ENCODE data around the gene FAM78A.
"Not testable (repeated sequence)": the region's sequence is repeated elsewhere in the genome, so short reads cannot be mapped to it uniquely, and the experiment has no call there.

The FAM78A gene

DNA sequence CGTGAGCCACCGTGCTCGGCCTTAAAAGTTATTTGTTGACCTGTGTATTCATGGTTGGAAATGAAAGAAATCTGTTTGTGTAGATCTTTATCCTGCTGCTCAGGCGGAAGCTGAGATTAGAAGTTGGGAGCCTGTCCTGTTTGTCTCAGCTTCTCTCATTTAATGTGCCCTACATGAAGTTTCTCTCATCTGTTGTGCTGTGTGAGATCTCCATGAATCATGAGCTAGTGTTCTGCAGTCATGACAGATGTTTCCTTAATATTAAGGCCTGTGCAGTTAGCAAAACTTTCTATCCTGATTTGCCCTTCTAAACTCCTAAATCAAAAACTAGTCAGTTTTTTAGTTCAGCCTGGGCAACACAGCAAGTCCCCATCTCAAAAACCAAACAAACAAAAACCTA lies 59.5 kb downstream of the FAM78A start:
- H3K4me3 ChIP-seq (ENCODE audit: low read depth, low read length): no peak overlapping the region
- TF ChIP-seq, protein P1, sequence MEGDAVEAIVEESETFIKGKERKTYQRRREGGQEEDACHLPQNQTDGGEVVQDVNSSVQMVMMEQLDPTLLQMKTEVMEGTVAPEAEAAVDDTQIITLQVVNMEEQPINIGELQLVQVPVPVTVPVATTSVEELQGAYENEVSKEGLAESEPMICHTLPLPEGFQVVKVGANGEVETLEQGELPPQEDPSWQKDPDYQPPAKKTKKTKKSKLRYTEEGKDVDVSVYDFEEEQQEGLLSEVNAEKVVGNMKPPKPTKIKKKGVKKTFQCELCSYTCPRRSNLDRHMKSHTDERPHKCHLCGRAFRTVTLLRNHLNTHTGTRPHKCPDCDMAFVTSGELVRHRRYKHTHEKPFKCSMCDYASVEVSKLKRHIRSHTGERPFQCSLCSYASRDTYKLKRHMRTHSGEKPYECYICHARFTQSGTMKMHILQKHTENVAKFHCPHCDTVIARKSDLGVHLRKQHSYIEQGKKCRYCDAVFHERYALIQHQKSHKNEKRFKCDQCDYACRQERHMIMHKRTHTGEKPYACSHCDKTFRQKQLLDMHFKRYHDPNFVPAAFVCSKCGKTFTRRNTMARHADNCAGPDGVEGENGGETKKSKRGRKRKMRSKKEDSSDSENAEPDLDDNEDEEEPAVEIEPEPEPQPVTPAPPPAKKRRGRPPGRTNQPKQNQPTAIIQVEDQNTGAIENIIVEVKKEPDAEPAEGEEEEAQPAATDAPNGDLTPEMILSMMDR (IDR thresholded peaks at IDR 0.05; ENCODE audit: low read depth, low read length): no peak
- DNase-seq (ENCODE audit: low read depth, low spot score): no peak
- in situ Hi-C loops (cut with HindIII; ENCODE audit: low sequenced_read_pairs): no loop called here

DNA sequence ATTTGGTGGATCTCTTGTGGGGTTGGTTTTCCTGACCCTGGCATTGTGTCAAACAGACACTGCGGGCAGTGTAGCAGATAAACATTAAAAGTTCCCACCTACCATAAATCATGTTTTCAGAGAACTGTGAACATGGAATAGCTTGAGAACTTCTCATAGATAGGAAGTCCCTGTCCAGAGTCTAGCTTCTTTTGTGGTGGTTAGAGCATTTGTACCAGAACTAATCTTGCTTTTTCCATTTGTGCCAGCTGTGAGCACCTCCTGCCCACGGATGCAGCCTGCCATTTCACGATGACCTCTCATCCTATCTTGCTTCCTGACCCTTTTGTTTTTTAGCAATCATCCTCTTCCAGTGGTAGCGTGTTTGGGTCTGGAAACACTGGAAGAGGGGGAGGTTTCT lies 61.4 kb downstream of the FAM78A start:
- DNase-seq (ENCODE audit: low read depth, low spot score): no peak
- in situ Hi-C loops (cut with HindIII; ENCODE audit: low sequenced_read_pairs): no loop called here
- TF ChIP-seq, protein P1 (IDR thresholded peaks at IDR 0.05; ENCODE audit: low read depth, low read length): no peak
- no peak overlapping the region for H3K4me3 ChIP-seq (ENCODE audit: low read depth, low read length)

DNA sequence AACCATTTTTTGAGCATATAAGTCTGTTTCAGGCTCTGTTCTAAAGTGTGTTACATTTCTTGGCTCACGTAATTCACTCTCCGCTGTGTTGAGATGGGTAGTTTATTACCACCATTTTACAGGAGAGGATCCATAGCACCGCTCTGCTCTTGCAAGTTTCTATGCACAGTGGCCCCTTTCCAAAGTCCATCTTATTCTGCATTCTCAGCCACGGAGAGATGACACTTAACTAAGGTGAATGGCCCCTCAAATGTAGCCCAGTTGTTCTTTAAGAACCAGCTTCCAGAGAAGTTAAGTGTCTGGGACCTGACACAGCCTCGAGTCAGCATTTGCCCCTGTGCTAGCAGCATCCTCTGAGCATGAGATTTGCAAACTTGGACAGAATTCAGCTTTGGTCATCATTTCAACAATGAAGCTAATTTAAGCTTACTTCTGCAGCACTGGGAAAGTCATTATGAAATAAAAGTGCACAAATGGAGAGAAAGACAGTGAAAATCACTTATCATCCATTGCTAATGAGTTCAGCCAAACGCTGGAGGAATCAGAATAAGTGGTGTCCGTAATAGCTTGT lies 61.9 kb downstream of the FAM78A start:
- no peak overlapping the region for H3K4me3 ChIP-seq (ENCODE audit: low read depth, low read length)
- TF ChIP-seq, protein P1 (IDR thresholded peaks at IDR 0.05; ENCODE audit: low read depth, low read length): no peak
- peak; percentile 23 for DNase-seq (ENCODE audit: low read depth, low spot score)
- in situ Hi-C loops (cut with HindIII; ENCODE audit: low sequenced_read_pairs): no loop called here

DNA sequence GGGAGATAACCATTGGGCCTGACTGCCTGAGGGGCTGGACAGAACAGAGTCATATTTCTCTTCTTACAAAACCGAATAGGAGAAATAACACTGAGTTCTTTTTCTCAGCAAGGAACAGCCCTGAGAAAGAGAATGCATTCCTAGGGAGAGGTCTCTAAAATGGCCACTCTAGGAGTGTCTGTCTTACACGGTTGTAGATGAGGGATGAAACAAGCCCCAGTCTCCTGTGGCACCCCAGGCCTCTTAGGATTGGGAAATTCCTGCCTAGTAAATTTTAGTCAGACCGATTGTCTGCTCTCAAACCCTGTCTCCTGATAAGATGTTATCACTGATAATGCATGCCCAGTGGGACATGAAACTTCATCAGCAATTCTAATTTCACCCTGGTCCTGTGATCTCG lies 64.4 kb downstream of the FAM78A start:
- DNase-seq (ENCODE audit: low read depth, low spot score); in situ Hi-C loops (cut with HindIII; ENCODE audit: low sequenced_read_pairs); H3K4me3 ChIP-seq (ENCODE audit: low read depth, low read length): not testable (repeated sequence)

All from astrocyte of the spinal cord (primary cell).